Mammary epithelial cell (primary cell): ENCODE measurements around the gene MARCHF3.

Experiments
- EZH2 ChIP-seq: IDR thresholded peaks from 2 replicates; pipeline ENCODE4 v1.6.1; 2012; ENCODE audit warnings: low read length, inconsistent platforms, borderline replicate concordance
- TF ChIP-seq, protein P1 (sequence below), 2 donors: IDR thresholded peaks in 1 of 2; conservative IDR thresholded peaks in 1 of 2; 2 replicates each; pipeline ENCODE4 v1.5.1; 2011 to 2012; ENCODE audit warnings: inconsistent platforms in 2 of 2, low read length in 2 of 2, mild to moderate bottlenecking in 2 of 2, control low read depth in 1 of 2, low read depth in 1 of 2; ENCODE audit not compliant: insufficient read depth in 1 of 2; ENCODE audit errors: extremely low read depth in 1 of 2

DNA sequence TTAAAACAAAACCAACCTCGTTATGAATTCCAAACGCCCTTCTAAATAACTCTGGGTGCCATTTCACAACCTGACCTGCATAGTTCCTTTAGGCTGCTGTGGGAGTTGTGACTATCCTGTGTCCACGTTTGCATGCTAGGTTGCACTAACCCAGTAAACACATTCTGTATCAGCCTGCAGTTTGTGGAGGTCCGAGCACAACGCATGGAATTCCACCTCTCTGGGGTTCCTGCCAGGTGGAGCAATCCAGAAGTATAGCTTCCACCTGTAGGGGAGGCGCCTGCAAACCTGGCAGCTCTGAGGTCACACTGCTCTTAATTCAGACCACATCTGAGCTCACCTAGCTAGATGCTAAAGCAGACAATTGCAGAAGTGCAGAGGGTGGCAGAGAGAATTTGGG, 57.2 kb downstream of the MARCHF3 start:
- TF ChIP-seq, protein P1, sequence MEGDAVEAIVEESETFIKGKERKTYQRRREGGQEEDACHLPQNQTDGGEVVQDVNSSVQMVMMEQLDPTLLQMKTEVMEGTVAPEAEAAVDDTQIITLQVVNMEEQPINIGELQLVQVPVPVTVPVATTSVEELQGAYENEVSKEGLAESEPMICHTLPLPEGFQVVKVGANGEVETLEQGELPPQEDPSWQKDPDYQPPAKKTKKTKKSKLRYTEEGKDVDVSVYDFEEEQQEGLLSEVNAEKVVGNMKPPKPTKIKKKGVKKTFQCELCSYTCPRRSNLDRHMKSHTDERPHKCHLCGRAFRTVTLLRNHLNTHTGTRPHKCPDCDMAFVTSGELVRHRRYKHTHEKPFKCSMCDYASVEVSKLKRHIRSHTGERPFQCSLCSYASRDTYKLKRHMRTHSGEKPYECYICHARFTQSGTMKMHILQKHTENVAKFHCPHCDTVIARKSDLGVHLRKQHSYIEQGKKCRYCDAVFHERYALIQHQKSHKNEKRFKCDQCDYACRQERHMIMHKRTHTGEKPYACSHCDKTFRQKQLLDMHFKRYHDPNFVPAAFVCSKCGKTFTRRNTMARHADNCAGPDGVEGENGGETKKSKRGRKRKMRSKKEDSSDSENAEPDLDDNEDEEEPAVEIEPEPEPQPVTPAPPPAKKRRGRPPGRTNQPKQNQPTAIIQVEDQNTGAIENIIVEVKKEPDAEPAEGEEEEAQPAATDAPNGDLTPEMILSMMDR (conservative IDR thresholded peaks at IDR 0.05 in 1 of 2, IDR thresholded peaks at IDR 0.05 in 1 of 2; ENCODE audit: extremely low read depth in 1 of 2, insufficient read depth in 1 of 2, low read depth in 1 of 2, low read length in 2 of 2), result no peak
- no peak for TF ChIP-seq EZH2
